SH-SY5Y (cell line): ENCODE data around the gene CCDC39.

Source experiments
- GATA2 ChIP-seq: IDR thresholded peaks from 2 replicates; pipeline ENCODE4 v1.6.1; 2011; ENCODE audit warnings: mild to moderate bottlenecking, low read depth, low read length
- GATA3 ChIP-seq: IDR thresholded peaks from 2 replicates; pipeline ENCODE4 v1.6.1; 2011; ENCODE audit warnings: low read depth, mild to moderate bottlenecking, low read length, moderate library complexity

DNA sequence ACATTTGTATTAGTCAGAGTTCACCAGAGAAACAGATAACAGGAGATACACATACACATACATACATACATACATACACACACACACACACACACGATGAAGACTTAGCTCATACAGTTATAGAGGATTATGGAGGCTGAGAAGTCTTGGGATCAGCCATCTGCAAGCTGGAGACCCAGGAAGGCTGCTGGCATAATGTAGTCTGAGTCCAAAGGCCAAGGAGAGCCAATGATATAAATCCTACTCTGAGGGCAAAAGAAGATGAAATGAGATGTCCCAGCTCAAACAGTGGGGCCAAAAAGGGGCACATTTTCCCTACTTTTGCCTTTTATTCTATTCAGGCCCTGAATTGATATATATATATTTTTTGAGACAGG lies 83.7 kb downstream of the CCDC39 start:
- no peak for TF ChIP-seq GATA2
- TF ChIP-seq GATA3, result no peak
